A549 (cell line): Measurements from ENCODE around the gene MGAT3. TPM values are rescaled to one million over a fixed set of nuclear protein-coding genes. Genes with fewer than 3 reads are reported as not detected.

ENCODE experiments used
- ATAC-seq, 2 experiments: fragments of 200-7000 bp in 1 of 2; fragments of >200 bp in 1 of 2; cut with Nextera tagmentation in 1 of 2; cut with Tn5 transposase in 1 of 2; 3 replicates each; pipeline versions ENCODE4 v1.8.0 to v1.9.1; 2018 to 2020; ENCODE audit warnings: mild to moderate bottlenecking in 1 of 2, moderate library complexity in 1 of 2
- CTCF ChIA-PET: fragments of 300-600 bp; sonication (Branson Sonifier 250); formaldehyde crosslinking; extraction: SDS; loops from one replicate; lab custom pipeline; 2021; ENCODE audit warnings: antibody characterized with exemption, inconsistent platforms; lab: Yijun Ruan, JAX
- POLR2A ChIA-PET: fragments of 350-600 bp; formaldehyde crosslinking; extraction: SDS; loops from one replicate; lab custom pipeline; 2021; ENCODE audit warnings: antibody characterized with exemption, inconsistent platforms; lab: Yijun Ruan, JAX
- DNase-seq, 2 experiments: peaks; one replicate each; pipeline versions ENCODE4 v3.0.0 to v3.0.0-alpha.2; 2011 to 2016; ENCODE audit warnings: low read depth in 1 of 2, low spot score in 1 of 2
- FAIRE-seq: peaks from 2 replicates; lab custom pipeline; 2011; peaks lifted over from hg19 to GRCh38; lab: Jason Lieb, UNC
- H3K27ac ChIP-seq, 2 experiments: fragments of >200 bp; sonication (Bioruptor Twin); formaldehyde crosslinking; 3 replicates each; pipeline ENCODE4 v1.5.1; 2016 to 2017
- H3K4me1 ChIP-seq: fragments of >200 bp; sonication (Bioruptor Twin); formaldehyde crosslinking; 3 replicates; pipeline ENCODE4 v1.6.1; 2016
- H3K4me2 ChIP-seq: fragments of >200 bp; sonication (Bioruptor Twin); formaldehyde crosslinking; 3 replicates; pipeline ENCODE4 v1.6.1; 2016
- H3K4me3 ChIP-seq: fragments of >200 bp; sonication (Bioruptor Twin); formaldehyde crosslinking; 3 replicates; pipeline ENCODE4 v1.5.1; 2016
- H3K9me3 ChIP-seq: fragments of >200 bp; sonication (Bioruptor Twin); formaldehyde crosslinking; 3 replicates; pipeline ENCODE4 v1.6.1; 2016
- BHLHE40 ChIP-seq: IDR thresholded peaks from 2 replicates; pipeline ENCODE4 v1.6.1; 2012; ENCODE audit warnings: low read depth, low read length, inconsistent platforms
- CHD2 ChIP-seq: fragments of 150-350 bp; IDR thresholded peaks from 2 replicates; pipeline ENCODE4 v1.6.1; 2014; ENCODE audit warnings: low read length; ENCODE audit not compliant: partially characterized antibody
- CTCF ChIP-seq: fragments of >200 bp; sonication (Bioruptor Twin); formaldehyde crosslinking; IDR thresholded peaks from 3 replicates; pipeline ENCODE4 v1.5.1; 2016
- E2F6 ChIP-seq: IDR thresholded peaks from 2 replicates; pipeline ENCODE4 v1.6.1; 2012; ENCODE audit warnings: low read depth, borderline replicate concordance
- EHMT2 ChIP-seq: fragments of 200-600 bp; sonication (generic); IDR thresholded peaks from 2 replicates; pipeline ENCODE4 v1.6.1; 2016; ENCODE audit warnings: antibody characterized with exemption, low read depth, mild to moderate bottlenecking, moderate library complexity
- EP300 ChIP-seq, 2 experiments: fragments of >200 bp; sonication (Bioruptor Twin); formaldehyde crosslinking; IDR thresholded peaks; 2 replicates in 1 of 2; 3 replicates in 1 of 2; pipeline ENCODE4 v1.6.1; 2016 to 2017
- ESRRA ChIP-seq: fragments of 150-350 bp; IDR thresholded peaks from 2 replicates; pipeline ENCODE4 v1.6.1; 2014; ENCODE audit warnings: mild to moderate bottlenecking, low read length, borderline replicate concordance
- FOSL2 ChIP-seq, 2 experiments: fragments of 450-650 bp in 1 of 2; fragments of >200 bp in 1 of 2; sonication (Bioruptor Twin) in 1 of 2; formaldehyde crosslinking; IDR thresholded peaks; 2 replicates each; pipeline versions ENCODE4 v1.5.0 to v1.6.1; 2016 to 2020; ENCODE audit warnings: mild to moderate bottlenecking in 1 of 2, moderate library complexity in 1 of 2
- HDAC2 ChIP-seq: fragments of 200-600 bp; sonication (generic); IDR thresholded peaks from 2 replicates; pipeline ENCODE4 v1.6.1; 2016
- HES2 ChIP-seq: fragments of >200 bp; sonication (Bioruptor Twin); formaldehyde crosslinking; IDR thresholded peaks from 2 replicates; pipeline ENCODE4 v1.6.1; 2016
- HEYL ChIP-seq: fragments of 250-450 bp; sonication (Bioruptor Pico); IDR thresholded peaks from 2 replicates; pipeline ENCODE4 v1.8.0; 2021; ENCODE audit warnings: mild to moderate bottlenecking, moderate library complexity
- HOXA7 ChIP-seq: fragments of 250-450 bp; sonication (Bioruptor Pico); IDR thresholded peaks from 2 replicates; pipeline ENCODE4 v1.5.0; 2020; ENCODE audit warnings: mild to moderate bottlenecking, moderate library complexity
- JUN ChIP-seq, 2 experiments: fragments of >200 bp; sonication (Bioruptor Twin); formaldehyde crosslinking; IDR thresholded peaks; 2 replicates in 1 of 2; 3 replicates in 1 of 2; pipeline ENCODE4 v1.6.1; 2016 to 2017
- JUNB ChIP-seq: fragments of >200 bp; sonication (Bioruptor Twin); formaldehyde crosslinking; IDR thresholded peaks from 2 replicates; pipeline ENCODE4 v1.6.1; 2016
- KDM1A ChIP-seq: fragments of 200-600 bp; sonication (generic); IDR thresholded peaks from 2 replicates; pipeline ENCODE4 v1.6.1; 2016; ENCODE audit warnings: low read depth, mild to moderate bottlenecking
- MAFK ChIP-seq: fragments of 450-650 bp; IDR thresholded peaks from 2 replicates; pipeline ENCODE4 v1.6.1; 2014; ENCODE audit not compliant: partially characterized antibody
- NFE2L2 ChIP-seq: fragments of 150-350 bp; conservative IDR thresholded peaks from 2 replicates; pipeline ENCODE4 v1.6.1; 2014; ENCODE audit warnings: low read length
- PHF8 ChIP-seq: fragments of 200-600 bp; sonication (generic); IDR thresholded peaks from 2 replicates; pipeline ENCODE4 v1.6.1; 2016; ENCODE audit warnings: low read depth, mild to moderate bottlenecking, antibody characterized with exemption, moderate library complexity, borderline replicate concordance
- SMC3 ChIP-seq: fragments of >200 bp; sonication (Bioruptor Twin); formaldehyde crosslinking; IDR thresholded peaks from 3 replicates; pipeline ENCODE4 v1.6.1; 2018; ENCODE audit warnings: inconsistent platforms
- TFCP2L1 ChIP-seq: fragments of 250-450 bp; sonication (Bioruptor Pico); IDR thresholded peaks from 2 replicates; pipeline ENCODE4 v1.5.0; 2021; ENCODE audit warnings: mild to moderate bottlenecking
- TP53 ChIP-seq: fragments of 250-450 bp; sonication (Bioruptor Pico); IDR thresholded peaks from 2 replicates; pipeline ENCODE4 v1.5.0; 2021; ENCODE audit warnings: mild to moderate bottlenecking, moderate library complexity
- ZC3H11A ChIP-seq: fragments of 450-650 bp; IDR thresholded peaks from 2 replicates; pipeline ENCODE4 v1.6.1; 2014; ENCODE audit warnings: antibody characterized with exemption, mild to moderate bottlenecking
- WGBS: methylation state at CpG from one replicate; pipeline ENCODE4 v1.1.6; 2017; ENCODE audit errors: missing lambda C conversion rate; 5-methylcytosine and 5-hydroxymethylcytosine counted together
- polyA plus RNA-seq, 4 experiments: library from polyadenylated mRNA; depleted of rRNA in 3 of 4; stranded (reverse); fragments of >200 nt; fragmentation: RNase III in 1 of 4; extraction: RNeasy Plus Mini Kit Qiagen cat#74134 plus additional on column Dnase treatment in 1 of 4; gene quantifications; 2 replicates in 3 of 4; 3 replicates in 1 of 4; pipeline ENCODE4 v1.2.3, GENCODE V29; 2011 to 2017
- TF ChIP-seq, protein P1 (sequence below): fragments of 200-600 bp; sonication (generic); IDR thresholded peaks from 2 replicates; pipeline ENCODE4 v1.6.1; 2016; ENCODE audit warnings: antibody characterized with exemption, mild to moderate bottlenecking, moderate library complexity
- TF ChIP-seq, protein P2 (sequence below): fragments of 450-650 bp; IDR thresholded peaks from 2 replicates; pipeline ENCODE4 v1.6.1; 2014; ENCODE audit warnings: antibody characterized with exemption

The MGAT3 gene
- polyA plus RNA-seq, 2 of the 4 experiments (the other 2 are of a cell fraction) = 0.62 to 0.84 TPM

GRCh38 chr22:39500101-39500500, 43.3 kb downstream of the MGAT3 start:
- Histone ChIP-seq H3K4me1 (peaks cover 12% of the 10 kb centered on the region; the same call in 2 of the 3 replicates), H3K4me2 (no peak overlapping the region), H3K4me3 (no peak overlapping the region), H3K27ac (no peak overlapping the region), H3K9me3 (no peaks in the 10 kb centered on the region)
- ChIA-PET POLR2A (no interaction called here), CTCF (interaction anchor here (1.2 kb wide), 1 partner anchor 54 kb away, joined by 3 read pairs; no protein-coding TSS in a partner anchor)
- TF ChIP-seq TFCP2L1 (CRISPR knock-in tag) (no peak), MAFK (no peak), TP53 (no peak), HDAC2 (no peak), KDM1A (no peak), SMC3 (no peak), HEYL (CRISPR knock-in tag) (no peak), JUNB (no peak), ESRRA (no peak), FOSL2 (IDR thresholded peaks at IDR 0.05) (no peak), FOSL2 (CRISPR knock-in tag; IDR thresholded peaks at IDR 0.05) (no peak), BHLHE40 (no peak), ZC3H11A (no peak), HOXA7 (no peak), PHF8 (no peak), NFE2L2 (no peak), EHMT2 (no peak), HES2 (no peak)
- TF ChIP-seq, protein P1, sequence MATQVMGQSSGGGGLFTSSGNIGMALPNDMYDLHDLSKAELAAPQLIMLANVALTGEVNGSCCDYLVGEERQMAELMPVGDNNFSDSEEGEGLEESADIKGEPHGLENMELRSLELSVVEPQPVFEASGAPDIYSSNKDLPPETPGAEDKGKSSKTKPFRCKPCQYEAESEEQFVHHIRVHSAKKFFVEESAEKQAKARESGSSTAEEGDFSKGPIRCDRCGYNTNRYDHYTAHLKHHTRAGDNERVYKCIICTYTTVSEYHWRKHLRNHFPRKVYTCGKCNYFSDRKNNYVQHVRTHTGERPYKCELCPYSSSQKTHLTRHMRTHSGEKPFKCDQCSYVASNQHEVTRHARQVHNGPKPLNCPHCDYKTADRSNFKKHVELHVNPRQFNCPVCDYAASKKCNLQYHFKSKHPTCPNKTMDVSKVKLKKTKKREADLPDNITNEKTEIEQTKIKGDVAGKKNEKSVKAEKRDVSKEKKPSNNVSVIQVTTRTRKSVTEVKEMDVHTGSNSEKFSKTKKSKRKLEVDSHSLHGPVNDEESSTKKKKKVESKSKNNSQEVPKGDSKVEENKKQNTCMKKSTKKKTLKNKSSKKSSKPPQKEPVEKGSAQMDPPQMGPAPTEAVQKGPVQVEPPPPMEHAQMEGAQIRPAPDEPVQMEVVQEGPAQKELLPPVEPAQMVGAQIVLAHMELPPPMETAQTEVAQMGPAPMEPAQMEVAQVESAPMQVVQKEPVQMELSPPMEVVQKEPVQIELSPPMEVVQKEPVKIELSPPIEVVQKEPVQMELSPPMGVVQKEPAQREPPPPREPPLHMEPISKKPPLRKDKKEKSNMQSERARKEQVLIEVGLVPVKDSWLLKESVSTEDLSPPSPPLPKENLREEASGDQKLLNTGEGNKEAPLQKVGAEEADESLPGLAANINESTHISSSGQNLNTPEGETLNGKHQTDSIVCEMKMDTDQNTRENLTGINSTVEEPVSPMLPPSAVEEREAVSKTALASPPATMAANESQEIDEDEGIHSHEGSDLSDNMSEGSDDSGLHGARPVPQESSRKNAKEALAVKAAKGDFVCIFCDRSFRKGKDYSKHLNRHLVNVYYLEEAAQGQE = no peak
- TF ChIP-seq, protein P2, sequence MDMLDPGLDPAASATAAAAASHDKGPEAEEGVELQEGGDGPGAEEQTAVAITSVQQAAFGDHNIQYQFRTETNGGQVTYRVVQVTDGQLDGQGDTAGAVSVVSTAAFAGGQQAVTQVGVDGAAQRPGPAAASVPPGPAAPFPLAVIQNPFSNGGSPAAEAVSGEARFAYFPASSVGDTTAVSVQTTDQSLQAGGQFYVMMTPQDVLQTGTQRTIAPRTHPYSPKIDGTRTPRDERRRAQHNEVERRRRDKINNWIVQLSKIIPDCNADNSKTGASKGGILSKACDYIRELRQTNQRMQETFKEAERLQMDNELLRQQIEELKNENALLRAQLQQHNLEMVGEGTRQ = no peak
- 63% methylated on average over 5 of the region's 6 CpGs for WGBS
- no peak for FAIRE-seq
- no peak for ATAC-seq
- no peak for DNase-seq

DNA sequence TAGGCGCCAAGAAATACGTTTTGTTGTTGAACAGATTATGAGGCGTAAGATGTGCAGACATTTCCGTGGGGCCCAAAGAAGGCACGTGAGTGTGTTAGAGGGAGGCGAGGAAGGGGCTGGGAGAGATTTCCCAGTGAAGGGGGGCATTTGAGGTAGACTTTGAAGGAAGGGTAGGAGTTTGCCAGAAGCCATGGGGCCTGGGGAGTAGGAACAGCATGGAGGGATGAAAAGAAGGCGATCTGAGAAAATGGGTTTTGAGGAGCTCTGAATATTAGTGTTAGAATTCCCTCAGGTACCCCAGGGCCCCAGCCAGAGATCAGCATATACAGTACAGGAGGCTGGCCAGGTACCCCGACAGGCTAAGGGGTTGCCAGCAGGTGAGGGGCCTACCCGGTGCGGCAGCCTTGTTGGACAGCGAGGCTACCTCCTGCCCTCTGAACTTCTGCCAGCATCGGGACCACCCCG, 44.9 kb downstream of the MGAT3 start:
- FAIRE-seq (no peak), DNase-seq (no peak), ATAC-seq (peak; percentile 68 to 69)
- Histone ChIP-seq H3K4me3 (peak overlapping the region; percentile 100), H3K4me1 (peaks cover 12% of the 10 kb centered on the region; the same call in 2 of the 3 replicates), H3K27ac (peak overlapping the region; percentile 98), H3K9me3 (no peaks in the 10 kb centered on the region), H3K4me2 (peak overlapping the region; percentile 97)
- CTCF ChIA-PET = interaction anchor here (0.9 to 2.6 kb wide), 6 partner anchors 8 to 537 kb away, joined by 3 to 11 read pairs (median 4); no protein-coding TSS in a partner anchor
- no peak for TF ChIP-seq CHD2
- no peak for TF ChIP-seq ZC3H11A
- TF ChIP-seq PHF8 = no peak; the same call in 1 of the 2 replicates
- no peak for TF ChIP-seq ESRRA
- no peak for TF ChIP-seq BHLHE40
- TF ChIP-seq HDAC2 = no peak
- no peak for TF ChIP-seq JUN (IDR thresholded peaks at IDR 0.05)
- TF ChIP-seq EP300 (IDR thresholded peaks at IDR 0.05) = no peak
- TF ChIP-seq CTCF = no peak
- no peak for TF ChIP-seq HES2
- TF ChIP-seq HOXA7 = no peak
- no peak for TF ChIP-seq E2F6
- WGBS = 25% methylated on average over 11 of the region's 13 CpGs
- POLR2A ChIA-PET = interaction anchor here (0.5 to 1.6 kb wide), 13 partner anchors 10 to 855 kb away, joined by 3 to 27 read pairs (median 3); partner anchors contain the start of genes ATF4 and RPL3
